Ureter (tissue), 1 donor: ENCODE data around the gene PTPRB. TPM values are rescaled to one million over a fixed set of nuclear protein-coding genes. Genes with fewer than 3 reads are reported as not detected.
A peak's percentile ranks its signal among the peaks of the same experiment; 100 is the strongest.

Source experiments
- DNase-seq: peaks from one replicate; pipeline ENCODE4 v3.0.0-alpha.2; 2020; ENCODE audit warnings: low spot score
- total RNA-seq: library from RNA; stranded (reverse); gene quantifications from one replicate; pipeline ENCODE4 v1.2.4, GENCODE V29; 2023
- donor health status: DM: yes; HTN: yes; CAD: no.

PTPRB gene
- total RNA-seq, 1 donor from 2014 or later, result 28.6 TPM

- no peak for DNase-seq
Observed at GRCh38 chr12:70643939-70644338, 6.7 kb upstream of the PTPRB start.

DNA sequence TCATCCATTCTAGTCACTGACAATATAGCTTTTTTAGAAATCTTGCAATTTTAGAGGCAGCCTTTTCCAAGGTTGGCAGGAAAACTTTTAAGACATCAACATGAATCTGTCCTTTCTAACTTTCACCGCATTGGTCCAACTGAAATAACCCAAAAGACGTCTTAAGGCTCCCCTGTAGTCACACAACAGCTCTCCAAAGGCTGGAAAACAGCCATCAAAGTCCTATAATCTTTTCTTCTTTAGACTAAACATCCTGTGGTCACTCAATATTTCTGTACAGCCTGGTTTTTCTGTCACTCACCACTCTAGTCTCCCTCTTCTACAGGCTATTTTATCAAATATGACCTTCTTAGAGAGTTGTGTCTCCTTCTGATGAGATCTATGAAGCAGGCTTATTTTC is 4.5 kb upstream of the PTPRB start:
- DNase-seq, result no peak

GRCh38 chr12:70640901-70641300 is 3.7 kb upstream of the PTPRB start:
- no peak for DNase-seq

GRCh38 chr12:70639535-70639934 is 2.3 kb upstream of the PTPRB start:
- no peak for DNase-seq

GRCh38 chr12:70638639-70639360 is 1.6 kb upstream of the PTPRB start:
- DNase-seq, result no peak

- no peak for DNase-seq
Observed at GRCh38 chr12:70635755-70636154, 1.5 kb downstream of the PTPRB start.

GRCh38 chr12:70628701-70629480 is 8.3 kb downstream of the PTPRB start:
- no peak for DNase-seq

GRCh38 chr12:70627677-70628076 is 9.6 kb downstream of the PTPRB start:
- no peak for DNase-seq

GRCh38 chr12:70626180-70626579 is 11.0 kb downstream of the PTPRB start:
- no peak for DNase-seq

GRCh38 chr12:70619471-70620152 is 17.6 kb downstream of the PTPRB start:
- no peak for DNase-seq

DNA sequence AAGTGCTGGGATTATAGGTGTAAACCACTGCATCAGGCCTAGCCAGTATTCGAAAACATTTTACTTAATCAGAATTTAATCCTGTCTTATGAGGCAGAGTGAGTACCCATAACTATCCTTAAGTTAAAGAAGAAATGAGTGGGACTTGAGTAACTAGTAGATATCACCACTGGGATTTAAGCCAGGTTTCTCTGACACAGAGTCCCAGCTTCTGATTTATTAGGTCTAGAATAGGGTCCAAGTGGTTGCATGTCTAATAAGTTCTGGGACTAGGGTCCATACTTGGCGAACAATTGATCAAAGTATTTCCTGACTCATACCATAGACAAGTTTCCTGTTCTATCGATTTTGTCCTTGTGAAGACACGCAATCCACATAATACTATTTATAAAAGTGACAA is 18.9 kb downstream of the PTPRB start:
- no peak for DNase-seq

- DNase-seq, result no peak
Observed at GRCh38 chr12:70617450-70617849, 19.8 kb downstream of the PTPRB start.

- no peak for DNase-seq
Observed at GRCh38 chr12:70615174-70615866, 21.9 kb downstream of the PTPRB start.

DNA sequence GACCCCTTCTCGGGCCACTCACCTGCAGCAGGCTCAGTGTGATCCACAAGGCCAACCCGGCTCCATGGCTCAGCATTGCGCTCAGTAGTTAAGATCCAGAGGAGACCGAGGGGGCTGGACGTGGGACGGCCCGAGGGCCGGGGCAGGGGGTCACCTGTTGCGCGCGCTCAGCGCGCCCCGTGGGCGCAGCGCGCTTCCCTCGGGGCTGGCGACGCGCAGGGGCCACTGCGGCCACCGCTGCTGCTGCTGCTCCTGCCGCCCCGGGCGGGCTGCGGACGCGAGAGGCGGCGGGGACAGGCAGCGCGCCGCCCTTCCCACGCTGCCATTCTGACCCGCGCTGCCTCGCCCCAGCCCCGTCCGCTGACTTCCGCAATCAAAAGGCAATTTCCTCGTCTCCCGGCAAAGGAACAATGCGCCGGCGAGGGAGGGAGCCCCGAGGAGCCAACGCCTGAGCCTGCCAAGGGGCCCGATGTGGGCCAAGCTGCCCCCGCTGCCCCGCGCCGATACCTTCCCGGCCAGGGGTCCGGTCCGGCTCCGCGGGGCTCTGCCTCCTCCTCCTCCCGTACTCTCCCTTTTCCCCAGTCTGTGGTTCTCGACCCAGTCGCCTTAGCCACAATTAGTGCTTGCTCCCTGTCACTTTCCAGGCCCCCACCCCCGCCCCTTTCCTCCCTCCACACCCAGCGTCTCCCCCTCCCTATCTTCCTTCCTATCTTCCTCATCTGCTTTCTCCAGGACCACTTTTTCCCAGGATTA is 27.3 kb downstream of the PTPRB start:
- peak; percentile 51 for DNase-seq

DNA sequence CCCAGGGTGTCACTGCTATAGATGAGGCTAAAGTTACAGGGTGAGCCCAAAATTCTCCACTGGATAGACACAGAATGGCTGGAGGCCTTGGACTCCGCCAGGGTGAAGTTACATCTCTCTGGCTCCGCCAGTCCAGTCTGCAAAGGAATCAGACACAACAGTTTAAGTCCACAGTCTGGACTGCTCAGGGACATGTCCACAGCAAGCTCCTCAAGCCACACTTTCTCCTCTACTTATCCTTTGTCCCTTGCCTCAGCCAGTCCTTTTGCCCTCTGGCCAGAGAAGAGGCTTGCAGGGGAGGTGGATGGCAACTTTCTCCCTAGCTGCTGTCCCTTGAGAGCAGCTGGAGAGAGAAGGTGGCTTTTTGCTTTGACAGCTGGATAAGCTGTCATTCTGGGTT is 28.0 kb downstream of the PTPRB start:
- no peak for DNase-seq

DNA sequence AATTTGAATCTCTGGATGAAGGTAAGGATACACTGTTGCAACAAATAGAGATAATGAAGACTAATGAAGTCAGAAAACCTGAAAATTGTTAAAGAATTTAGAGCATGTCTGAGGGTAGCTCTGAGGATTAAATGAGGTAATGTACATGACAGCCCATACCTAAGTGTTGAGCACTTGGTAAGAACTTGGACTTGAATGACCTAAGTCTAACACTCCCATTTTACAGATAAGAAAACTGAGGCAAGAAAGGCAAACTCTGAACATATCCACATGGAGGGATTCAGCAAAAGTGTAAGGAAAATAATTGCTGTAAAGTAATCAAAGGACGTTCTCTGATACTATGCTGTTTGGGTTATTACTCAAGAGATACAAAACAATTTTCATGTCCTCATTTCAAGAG is 29.0 kb downstream of the PTPRB start:
- DNase-seq, result no peak

- DNase-seq, result no peak
Observed at GRCh38 chr12:70607107-70607506, 30.1 kb downstream of the PTPRB start.

GRCh38 chr12:70605976-70606375 is 31.3 kb downstream of the PTPRB start:
- no peak for DNase-seq

DNA sequence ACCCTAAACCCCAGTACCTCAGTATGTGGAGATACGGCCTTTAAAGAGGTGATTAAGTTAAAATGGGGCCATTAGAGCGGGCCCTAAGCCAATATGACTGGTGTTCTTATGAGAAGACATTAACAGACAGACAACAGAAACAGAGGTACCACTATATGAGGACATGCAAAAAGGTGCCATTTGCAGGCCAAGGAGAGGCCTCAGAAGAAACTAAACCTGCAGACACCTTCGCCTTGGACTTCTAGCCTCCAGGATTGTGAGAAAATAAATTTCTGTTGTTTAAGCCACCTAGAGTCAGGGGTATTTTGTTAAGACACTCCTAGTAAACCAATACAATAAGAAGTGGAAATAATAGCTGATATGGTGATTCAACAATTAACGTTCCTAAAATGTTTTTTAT is 32.6 kb downstream of the PTPRB start:
- DNase-seq, result no peak

GRCh38 chr12:70603044-70603443 is 34.2 kb downstream of the PTPRB start:
- DNase-seq, result no peak

- DNase-seq, result no peak
Observed at GRCh38 chr12:70598467-70599193, 38.6 kb downstream of the PTPRB start.
